Brain microvascular endothelial cell (primary cell): ENCODE results near the gene CCDC85B.
A peak's percentile ranks its signal among the peaks of the same experiment; 100 is the strongest.

Experiments
- DNase-seq: peaks from one replicate; pipeline ENCODE4 v3.0.0-alpha.2; 2020
- H3K27ac ChIP-seq: fragments of 250-450 bp; sonication (Bioruptor Pico); 2 replicates; pipeline ENCODE4 v1.5.1; 2020; ENCODE audit warnings: mild to moderate bottlenecking, moderate library complexity
- H3K27me3 ChIP-seq: fragments of 250-450 bp; sonication (Bioruptor Pico); replicated peaks from 2 replicates; pipeline ENCODE4 v1.5.1; 2020; ENCODE audit warnings: mild to moderate bottlenecking
- H3K36me3 ChIP-seq: fragments of 250-450 bp; sonication (Bioruptor Pico); replicated peaks from 2 replicates; pipeline ENCODE4 v1.5.1; 2020; ENCODE audit warnings: mild to moderate bottlenecking
- H3K4me3 ChIP-seq: 2 replicates; pipeline ENCODE4 v1.5.1; 2011; ENCODE audit warnings: low read depth, mild to moderate bottlenecking, control low read depth, low read length, moderate library complexity
- in situ Hi-C: cut with HindIII; loops from 2 replicates; pipeline ENCODE4 v1.10.0; 2017; ENCODE audit warnings: low sequenced_read_pairs, low pct_ligation_motif_present
- TF ChIP-seq, protein P1 (sequence below): IDR thresholded peaks from 2 replicates; pipeline ENCODE4 v1.5.1; 2011; ENCODE audit warnings: low read depth, mild to moderate bottlenecking, moderate library complexity, low read length, control low read depth, inconsistent platforms; ENCODE audit errors: missing control alignments

CCDC85B gene

GRCh38 chr11:65859812-65860277 is 30.6 kb upstream of the CCDC85B start:
- peaks cover 53% of the 10 kb centered on the region for H3K36me3 ChIP-seq
- DNase-seq, result no peak
- H3K27me3 ChIP-seq, result no peaks in the 10 kb centered on the region
- peak overlapping the region; percentile 93 for H3K27ac ChIP-seq
- in situ Hi-C loops, result no loop called here
- H3K4me3 ChIP-seq, result peak overlapping the region; percentile 89
- TF ChIP-seq, protein P1, sequence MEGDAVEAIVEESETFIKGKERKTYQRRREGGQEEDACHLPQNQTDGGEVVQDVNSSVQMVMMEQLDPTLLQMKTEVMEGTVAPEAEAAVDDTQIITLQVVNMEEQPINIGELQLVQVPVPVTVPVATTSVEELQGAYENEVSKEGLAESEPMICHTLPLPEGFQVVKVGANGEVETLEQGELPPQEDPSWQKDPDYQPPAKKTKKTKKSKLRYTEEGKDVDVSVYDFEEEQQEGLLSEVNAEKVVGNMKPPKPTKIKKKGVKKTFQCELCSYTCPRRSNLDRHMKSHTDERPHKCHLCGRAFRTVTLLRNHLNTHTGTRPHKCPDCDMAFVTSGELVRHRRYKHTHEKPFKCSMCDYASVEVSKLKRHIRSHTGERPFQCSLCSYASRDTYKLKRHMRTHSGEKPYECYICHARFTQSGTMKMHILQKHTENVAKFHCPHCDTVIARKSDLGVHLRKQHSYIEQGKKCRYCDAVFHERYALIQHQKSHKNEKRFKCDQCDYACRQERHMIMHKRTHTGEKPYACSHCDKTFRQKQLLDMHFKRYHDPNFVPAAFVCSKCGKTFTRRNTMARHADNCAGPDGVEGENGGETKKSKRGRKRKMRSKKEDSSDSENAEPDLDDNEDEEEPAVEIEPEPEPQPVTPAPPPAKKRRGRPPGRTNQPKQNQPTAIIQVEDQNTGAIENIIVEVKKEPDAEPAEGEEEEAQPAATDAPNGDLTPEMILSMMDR, result no peak

- Histone ChIP-seq H3K27ac (peak within 1 kb of the TSS; percentile 93), H3K4me3 (peak within 1 kb of the TSS; percentile 89), H3K27me3 (no peaks in the 10 kb centered on the region), H3K36me3 (peaks cover 53% of the 10 kb centered on the region)
- TF ChIP-seq, protein P1, result peak; percentile 90
- in situ Hi-C loops, result no loop called here
- peak; percentile 96 for DNase-seq
These were observed 30.0 kb upstream of the CCDC85B start, which contains the start of gene MUS81 for GRCh38 chr11:65860278-65861164. MUS81 (plus strand) TSS chr11:65860433; CDS start chr11:65860754, 321 bp downstream.

- Histone ChIP-seq H3K27ac (peak overlapping the region; percentile 93), H3K4me3 (peak overlapping the region; percentile 89), H3K27me3 (no peaks in the 10 kb centered on the region), H3K36me3 (peaks cover 53% of the 10 kb centered on the region)
- no peak for DNase-seq
- in situ Hi-C loops, result no loop called here
- TF ChIP-seq, protein P1, result no peak
These were observed 29.3 kb upstream of the CCDC85B start for GRCh38 chr11:65861165-65861505.

- peak overlapping the region; percentile 93 for H3K27ac ChIP-seq
- in situ Hi-C loops, result no loop called here
- TF ChIP-seq, protein P1, result no peak
- peak overlapping the region; percentile 89 for H3K4me3 ChIP-seq
- peaks cover 48% of the 10 kb centered on the region for H3K36me3 ChIP-seq
- no peak for DNase-seq
- no peaks in the 10 kb centered on the region for H3K27me3 ChIP-seq
These were observed 28.8 kb upstream of the CCDC85B start for GRCh38 chr11:65861533-65862183.

- DNase-seq, result no peak
- Histone ChIP-seq H3K27ac (no peak overlapping the region), H3K36me3 (peaks cover 47% of the 10 kb centered on the region), H3K27me3 (no peaks in the 10 kb centered on the region), H3K4me3 (no peak overlapping the region)
- TF ChIP-seq, protein P1, result no peak
- in situ Hi-C loops, result no loop called here
These were observed 28.2 kb upstream of the CCDC85B start for GRCh38 chr11:65862191-65862735.
